Panc1 (cell line): ENCODE results near the gene NUTM1. TPM values are rescaled to one million over a fixed set of nuclear protein-coding genes. Genes with fewer than 3 reads are reported as not detected.

Source experiments
- ATAC-seq: fragments of 200-7000 bp; cut with Tn5 transposase; 2 replicates; pipeline ENCODE4 v1.9.1; 2020; ENCODE audit warnings: mild to moderate bottlenecking, moderate library complexity
- BruUV-seq: library from RNA; stranded (reverse); fragments of 400-500 nt; replicated peaks from 2 replicates; lab custom pipeline; 2021; lab: Mats Ljungman, UMichigan
- CTCF ChIA-PET: fragments of 300-600 bp; sonication (Branson Sonifier 250); formaldehyde crosslinking; loops from one replicate; lab custom pipeline; 2022; ENCODE audit warnings: antibody characterized with exemption; lab: Charles Lee
- POLR2A ChIA-PET: fragments of 300-600 bp; sonication (Branson Sonifier 250); formaldehyde crosslinking; loops from one replicate; lab custom pipeline; 2022; ENCODE audit warnings: antibody characterized with exemption; lab: Charles Lee
- DNase-seq: peaks from one replicate; pipeline ENCODE4 v3.0.0-alpha.2; 2010; ENCODE audit warnings: low read depth, low spot score
- H3K27ac ChIP-seq: 2 replicates; pipeline ENCODE4 v1.5.1; 2011; ENCODE audit warnings: mild to moderate bottlenecking, low read length, inconsistent platforms
- H3K27me3 ChIP-seq: fragments of 200-500 bp; sonication (Bioruptor generic); 2 replicates; pipeline ENCODE4 v1.6.0; 2014; ENCODE audit warnings: low read length, inconsistent platforms; ENCODE audit not compliant: control insufficient read depth, insufficient read depth
- H3K36me3 ChIP-seq: fragments of 200-500 bp; sonication (Bioruptor generic); 2 replicates; pipeline ENCODE4 v1.5.1; 2014; ENCODE audit warnings: inconsistent platforms, mild to moderate bottlenecking, low read length, moderate library complexity; ENCODE audit not compliant: control insufficient read depth, insufficient read depth
- H3K4me1 ChIP-seq: 2 replicates; pipeline ENCODE4 v1.5.1; 2011; ENCODE audit warnings: inconsistent platforms, mild to moderate bottlenecking, low read length, moderate library complexity; ENCODE audit not compliant: control insufficient read depth, insufficient read depth
- H3K4me3 ChIP-seq, 2 experiments: 2 replicates each; pipeline ENCODE4 v1.5.1; 2011 to 2012; ENCODE audit warnings: low read depth in 2 of 2, low read length in 2 of 2, mild to moderate bottlenecking in 2 of 2, inconsistent platforms in 1 of 2, moderate library complexity in 1 of 2
- H3K9me3 ChIP-seq: fragments of 200-500 bp; sonication (Bioruptor generic); 2 replicates; pipeline ENCODE4 v1.5.1; 2014; ENCODE audit warnings: low read depth, mild to moderate bottlenecking, inconsistent platforms, low read length, moderate library complexity; ENCODE audit not compliant: control insufficient read depth, insufficient read depth
- CTCF ChIP-seq: fragments of 450-650 bp; IDR thresholded peaks from 2 replicates; pipeline ENCODE4 v1.5.1; 2017; ENCODE audit warnings: mild to moderate bottlenecking
- POLR2AphosphoS5 ChIP-seq: IDR thresholded peaks from 2 replicates; pipeline ENCODE4 v1.6.1; 2012; ENCODE audit warnings: mild to moderate bottlenecking, low read depth, low read length, moderate library complexity
- REST ChIP-seq, 2 experiments: IDR thresholded peaks; 2 replicates each; pipeline ENCODE4 v1.6.1; 2011 to 2012; ENCODE audit warnings: low read depth in 2 of 2, control low read depth in 1 of 2, low read length in 1 of 2, mild to moderate bottlenecking in 1 of 2, moderate library complexity in 1 of 2; ENCODE audit not compliant: insufficient read depth in 1 of 2
- SIN3A ChIP-seq: IDR thresholded peaks from 2 replicates; pipeline ENCODE4 v1.6.1; 2012; ENCODE audit warnings: low read depth, mild to moderate bottlenecking, low read length, moderate library complexity, borderline replicate concordance; ENCODE audit not compliant: insufficient read depth
- TCF7L2 ChIP-seq: IDR thresholded peaks from 2 replicates; pipeline ENCODE4 v1.6.1; 2011; ENCODE audit warnings: mild to moderate bottlenecking, low read depth, low read length, inconsistent platforms
- in situ Hi-C: cut with HindIII; loops from 2 replicates; pipeline ENCODE4 v1.10.0; 2016; ENCODE audit warnings: low sequenced_read_pairs, low pct_unique_long_range_greater_than_20kb
- intact Hi-C: fragments of 100-400 bp; cut with micrococcal nuclease; formaldehyde crosslinking; loops from one replicate; pipeline ENCODE4 v1.10.0; 2022; ENCODE audit not compliant: unreplicated experiment
- total RNA-seq: library from RNA; stranded (reverse); gene quantifications from one replicate; pipeline ENCODE4 v1.2.1, GENCODE V29; 2021; ENCODE audit not compliant: unreplicated experiment

NUTM1 gene
- total RNA-seq, 1 experiment from 2014 or later = 0.05 TPM

GRCh38 chr15:34323217-34323616, 19.9 kb upstream of the NUTM1 start:
- peaks cover 6% of the 10 kb centered on the region; the same call in 1 of the 2 replicates for H3K4me1 ChIP-seq
- H3K27ac ChIP-seq = no peak overlapping the region
- no TSS peak for BruUV-seq
- intact Hi-C loops = loop anchor here (10.0 kb wide), 1 partner anchor 78 kb away; no protein-coding TSS in a partner anchor
- H3K9me3 ChIP-seq = no peaks in the 10 kb centered on the region
- TF ChIP-seq CTCF (no peak), POLR2AphosphoS5 (no peak), REST (IDR thresholded peaks at IDR 0.05; ENCODE audit: insufficient read depth in 1 of 2, low read depth in 2 of 2, low read length in 1 of 2) (no peak), SIN3A (no peak), TCF7L2 (no peak)
- no peaks in the 10 kb centered on the region for H3K27me3 ChIP-seq
- ChIA-PET POLR2A (no interaction called here), CTCF (interaction anchor here (1.0 kb wide), 1 partner anchor 19 kb away, joined by 4 read pairs; the partner anchor contains the start of genes NOP10 and NUTM1)
- in situ Hi-C loops = no loop called here
- no peak overlapping the region for H3K4me3 ChIP-seq
- DNase-seq = no peak
- no peaks in the 10 kb centered on the region for H3K36me3 ChIP-seq
- no peak for ATAC-seq

GRCh38 chr15:34324933-34325332, 18.2 kb upstream of the NUTM1 start:
- intact Hi-C loops = loop anchor here (10.0 kb wide), 1 partner anchor 80 kb away; no protein-coding TSS in a partner anchor
- DNase-seq (no peak), ATAC-seq (no peak)
- in situ Hi-C loops = no loop called here
- ChIA-PET CTCF (no interaction called here), POLR2A (no interaction called here)
- Histone ChIP-seq H3K4me3 (no peak overlapping the region), H3K4me1 (peaks cover 4% of the 10 kb centered on the region; the same call in 1 of the 2 replicates), H3K27ac (no peak overlapping the region), H3K27me3 (no peaks in the 10 kb centered on the region), H3K9me3 (no peaks in the 10 kb centered on the region), H3K36me3 (no peaks in the 10 kb centered on the region)
- TF ChIP-seq SIN3A = no peak
- TF ChIP-seq POLR2AphosphoS5 = no peak
- no peak for TF ChIP-seq TCF7L2
- no peak for TF ChIP-seq CTCF
- TF ChIP-seq REST (IDR thresholded peaks at IDR 0.05; ENCODE audit: insufficient read depth in 1 of 2, low read depth in 2 of 2, low read length in 1 of 2) = no peak
- no TSS peak for BruUV-seq
